ENCODE measurements around the gene PLEKHG3. TPM values are rescaled to one million over a fixed set of nuclear protein-coding genes. Genes with fewer than 3 reads are reported as not detected.

Gene PLEKHG3
- total and polyA plus RNA-seq, 2 of the 13 experiments (the other 11 are each of a cell fraction or from before 2014, with no cell fraction given) = 7.1 to 9.8 TPM

DNA sequence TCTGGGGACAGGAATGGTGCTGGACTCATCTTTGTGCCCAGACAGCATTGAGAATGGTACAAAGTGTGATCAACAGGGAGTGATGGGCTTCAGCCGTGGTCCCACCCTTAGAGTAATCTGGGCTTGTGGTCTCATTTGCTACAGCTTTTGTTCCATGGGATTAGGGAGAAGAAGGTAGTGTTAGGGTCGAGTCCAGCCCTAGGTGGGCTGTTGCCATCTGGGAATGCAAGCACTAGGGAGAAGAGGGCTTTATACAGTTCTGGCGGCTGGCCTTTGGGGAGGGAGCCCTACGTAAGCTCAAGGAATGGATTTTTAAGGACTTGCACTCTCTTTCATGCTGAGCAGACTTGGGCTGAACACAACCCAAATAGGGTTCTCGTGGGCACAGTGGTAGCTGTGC is 4.9 kb downstream of the PLEKHG3 start (continued):
- TF ChIP-seq, protein P1, sequence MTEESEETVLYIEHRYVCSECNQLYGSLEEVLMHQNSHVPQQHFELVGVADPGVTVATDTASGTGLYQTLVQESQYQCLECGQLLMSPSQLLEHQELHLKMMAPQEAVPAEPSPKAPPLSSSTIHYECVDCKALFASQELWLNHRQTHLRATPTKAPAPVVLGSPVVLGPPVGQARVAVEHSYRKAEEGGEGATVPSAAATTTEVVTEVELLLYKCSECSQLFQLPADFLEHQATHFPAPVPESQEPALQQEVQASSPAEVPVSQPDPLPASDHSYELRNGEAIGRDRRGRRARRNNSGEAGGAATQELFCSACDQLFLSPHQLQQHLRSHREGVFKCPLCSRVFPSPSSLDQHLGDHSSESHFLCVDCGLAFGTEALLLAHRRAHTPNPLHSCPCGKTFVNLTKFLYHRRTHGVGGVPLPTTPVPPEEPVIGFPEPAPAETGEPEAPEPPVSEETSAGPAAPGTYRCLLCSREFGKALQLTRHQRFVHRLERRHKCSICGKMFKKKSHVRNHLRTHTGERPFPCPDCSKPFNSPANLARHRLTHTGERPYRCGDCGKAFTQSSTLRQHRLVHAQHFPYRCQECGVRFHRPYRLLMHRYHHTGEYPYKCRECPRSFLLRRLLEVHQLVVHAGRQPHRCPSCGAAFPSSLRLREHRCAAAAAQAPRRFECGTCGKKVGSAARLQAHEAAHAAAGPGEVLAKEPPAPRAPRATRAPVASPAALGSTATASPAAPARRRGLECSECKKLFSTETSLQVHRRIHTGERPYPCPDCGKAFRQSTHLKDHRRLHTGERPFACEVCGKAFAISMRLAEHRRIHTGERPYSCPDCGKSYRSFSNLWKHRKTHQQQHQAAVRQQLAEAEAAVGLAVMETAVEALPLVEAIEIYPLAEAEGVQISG (CRISPR knock-in tag; IDR thresholded peaks at IDR 0.05) = no peak
- TF ChIP-seq XRCC5 (optimal IDR thresholded peaks at IDR 0.05; ENCODE audit: low read length) (no peak), ZBTB8A (CRISPR knock-in tag; IDR thresholded peaks at IDR 0.05; ENCODE audit: borderline replicate concordance, low read depth) (no peak), AGO1 (IDR thresholded peaks at IDR 0.05; ENCODE audit: low read depth, low read length, poor library complexity, severe bottlenecking) (no peak), SNRNP70 (IDR thresholded peaks at IDR 0.05; ENCODE audit: low read depth, low read length) (no peak)
- TF ChIP-seq, protein P2, sequence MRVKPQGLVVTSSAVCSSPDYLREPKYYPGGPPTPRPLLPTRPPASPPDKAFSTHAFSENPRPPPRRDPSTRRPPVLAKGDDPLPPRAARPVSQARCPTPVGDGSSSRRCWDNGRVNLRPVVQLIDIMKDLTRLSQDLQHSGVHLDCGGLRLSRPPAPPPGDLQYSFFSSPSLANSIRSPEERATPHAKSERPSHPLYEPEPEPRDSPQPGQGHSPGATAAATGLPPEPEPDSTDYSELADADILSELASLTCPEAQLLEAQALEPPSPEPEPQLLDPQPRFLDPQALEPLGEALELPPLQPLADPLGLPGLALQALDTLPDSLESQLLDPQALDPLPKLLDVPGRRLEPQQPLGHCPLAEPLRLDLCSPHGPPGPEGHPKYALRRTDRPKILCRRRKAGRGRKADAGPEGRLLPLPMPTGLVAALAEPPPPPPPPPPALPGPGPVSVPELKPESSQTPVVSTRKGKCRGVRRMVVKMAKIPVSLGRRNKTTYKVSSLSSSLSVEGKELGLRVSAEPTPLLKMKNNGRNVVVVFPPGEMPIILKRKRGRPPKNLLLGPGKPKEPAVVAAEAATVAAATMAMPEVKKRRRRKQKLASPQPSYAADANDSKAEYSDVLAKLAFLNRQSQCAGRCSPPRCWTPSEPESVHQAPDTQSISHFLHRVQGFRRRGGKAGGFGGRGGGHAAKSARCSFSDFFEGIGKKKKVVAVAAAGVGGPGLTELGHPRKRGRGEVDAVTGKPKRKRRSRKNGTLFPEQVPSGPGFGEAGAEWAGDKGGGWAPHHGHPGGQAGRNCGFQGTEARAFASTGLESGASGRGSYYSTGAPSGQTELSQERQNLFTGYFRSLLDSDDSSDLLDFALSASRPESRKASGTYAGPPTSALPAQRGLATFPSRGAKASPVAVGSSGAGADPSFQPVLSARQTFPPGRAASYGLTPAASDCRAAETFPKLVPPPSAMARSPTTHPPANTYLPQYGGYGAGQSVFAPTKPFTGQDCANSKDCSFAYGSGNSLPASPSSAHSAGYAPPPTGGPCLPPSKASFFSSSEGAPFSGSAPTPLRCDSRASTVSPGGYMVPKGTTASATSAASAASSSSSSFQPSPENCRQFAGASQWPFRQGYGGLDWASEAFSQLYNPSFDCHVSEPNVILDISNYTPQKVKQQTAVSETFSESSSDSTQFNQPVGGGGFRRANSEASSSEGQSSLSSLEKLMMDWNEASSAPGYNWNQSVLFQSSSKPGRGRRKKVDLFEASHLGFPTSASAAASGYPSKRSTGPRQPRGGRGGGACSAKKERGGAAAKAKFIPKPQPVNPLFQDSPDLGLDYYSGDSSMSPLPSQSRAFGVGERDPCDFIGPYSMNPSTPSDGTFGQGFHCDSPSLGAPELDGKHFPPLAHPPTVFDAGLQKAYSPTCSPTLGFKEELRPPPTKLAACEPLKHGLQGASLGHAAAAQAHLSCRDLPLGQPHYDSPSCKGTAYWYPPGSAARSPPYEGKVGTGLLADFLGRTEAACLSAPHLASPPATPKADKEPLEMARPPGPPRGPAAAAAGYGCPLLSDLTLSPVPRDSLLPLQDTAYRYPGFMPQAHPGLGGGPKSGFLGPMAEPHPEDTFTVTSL (CRISPR knock-in tag; IDR thresholded peaks at IDR 0.05; ENCODE audit: borderline replicate concordance) = no peak
